HepG2 (cell line): ENCODE data around the gene SEMA3B. TPM values are rescaled to one million over a fixed set of nuclear protein-coding genes. Genes with fewer than 3 reads are reported as not detected.

Experiments used
- ATAC-seq: fragments of 200-7000 bp; cut with Tn5 transposase; 3 replicates; pipeline ENCODE4 v1.9.1; 2020; ENCODE audit warnings: mild to moderate bottlenecking, moderate library complexity
- BruUV-seq: library from RNA; stranded (reverse); fragments of 400-500 nt; replicated peaks from 2 replicates; lab custom pipeline; 2021; lab: Mats Ljungman, UMichigan
- CTCF ChIA-PET: fragments of 300-600 bp; formaldehyde crosslinking; extraction: SDS; loops from one replicate; lab custom pipeline; 2021; ENCODE audit warnings: low total read pairs, inconsistent platforms, low intra/inter-chr PET ratio; lab: Yijun Ruan, JAX
- POLR2A ChIA-PET: fragments of 350-600 bp; sonication (Branson Sonifier 250); formaldehyde crosslinking; loops from one replicate; lab custom pipeline; 2020; ENCODE audit warnings: antibody characterized with exemption, inconsistent platforms; lab: Yijun Ruan, JAX
- DNase-seq: peaks from one replicate; pipeline ENCODE4 v3.0.0-alpha.2; 2015; ENCODE audit warnings: low spot score
- FAIRE-seq: peaks from 3 replicates; lab custom pipeline; 2011; peaks lifted over from hg19 to GRCh38; lab: Jason Lieb, UNC
- H2AFZ ChIP-seq: one replicate; pipeline ENCODE4 v1.6.1; 2011; ENCODE audit warnings: low read length, inconsistent platforms
- H3K27ac ChIP-seq: fragments of 300-600 bp; 3 replicates; pipeline ENCODE4 v1.8.0; 2011; ENCODE audit warnings: mixed run types, mild to moderate bottlenecking, mixed read lengths, low read length, inconsistent platforms; ENCODE audit not compliant: insufficient read depth; ENCODE audit errors: extremely low read length
- H3K27me3 ChIP-seq, 2 experiments: fragments of 200-600 bp in 1 of 2; 2 replicates in 1 of 2; 3 replicates in 1 of 2; pipeline versions ENCODE4 v1.6.0 to v1.8.0; 2011; ENCODE audit warnings: low read length in 2 of 2, mild to moderate bottlenecking in 2 of 2, moderate library complexity in 2 of 2, inconsistent platforms in 1 of 2; ENCODE audit not compliant: insufficient read depth in 2 of 2, control insufficient read depth in 1 of 2
- H3K36me3 ChIP-seq, 2 experiments: fragments of 200-600 bp in 1 of 2; replicated peaks in 1 of 2; 2 replicates in 1 of 2; 3 replicates in 1 of 2; pipeline versions ENCODE4 v1.5.1 to v1.8.0; 2011; ENCODE audit warnings: low read length in 2 of 2, inconsistent platforms in 1 of 2; ENCODE audit not compliant: insufficient read depth in 2 of 2, control insufficient read depth in 1 of 2
- H3K4me1 ChIP-seq: 2 replicates; pipeline ENCODE4 v1.5.1; 2012; ENCODE audit warnings: low read length, inconsistent platforms; ENCODE audit not compliant: insufficient read depth
- H3K4me2 ChIP-seq: 2 replicates; pipeline ENCODE4 v1.6.0; 2011; ENCODE audit warnings: low read depth, low read length, inconsistent platforms
- H3K4me3 ChIP-seq, 3 experiments: fragments of 200-600 bp in 1 of 3; sonication (generic), shearing (Covaris generic) in 1 of 3; replicated peaks in 1 of 3; 2 replicates each; pipeline ENCODE4 v1.5.1; 2011 to 2016; ENCODE audit warnings: low read length in 3 of 3, inconsistent platforms in 2 of 3, low read depth in 2 of 3, mild to moderate bottlenecking in 2 of 3, control low read depth in 1 of 3, mixed read lengths in 1 of 3; ENCODE audit not compliant: insufficient read depth in 1 of 3
- H3K79me2 ChIP-seq: one replicate; pipeline ENCODE4 v1.6.1; 2011; ENCODE audit warnings: low read length, inconsistent platforms; ENCODE audit not compliant: insufficient read depth
- H3K9ac ChIP-seq: 2 replicates; pipeline ENCODE4 v1.6.0; 2011; ENCODE audit warnings: mild to moderate bottlenecking, low read depth, low read length, inconsistent platforms; ENCODE audit not compliant: insufficient read depth
- H3K9me3 ChIP-seq: 2 replicates; pipeline ENCODE4 v1.5.1; 2012; ENCODE audit warnings: mild to moderate bottlenecking, low read length
- H4K20me1 ChIP-seq: 2 replicates; pipeline ENCODE4 v1.6.0; 2011; ENCODE audit warnings: inconsistent platforms, mild to moderate bottlenecking, low read length, moderate library complexity; ENCODE audit not compliant: insufficient read depth
- ARNT2 ChIP-seq: sonication (generic); formaldehyde crosslinking; IDR thresholded peaks from 2 replicates; pipeline ENCODE4 v1.8.0; 2022; ENCODE audit warnings: mild to moderate bottlenecking, low read depth, missing genetic modification reagents, moderate library complexity
- DNMT1 ChIP-seq: sonication (generic); formaldehyde crosslinking; IDR thresholded peaks from 2 replicates; pipeline ENCODE4 v1.5.1; 2020; ENCODE audit warnings: mild to moderate bottlenecking, missing genetic modification reagents
- DR1 ChIP-seq: sonication (generic); formaldehyde crosslinking; IDR thresholded peaks from 2 replicates; pipeline ENCODE4 v1.8.0; 2021; ENCODE audit warnings: mild to moderate bottlenecking, missing genetic modification reagents, inconsistent platforms
- HDAC6 ChIP-seq: fragments of 200-600 bp; sonication (generic); IDR thresholded peaks from 2 replicates; pipeline ENCODE4 v1.7.0; 2017; ENCODE audit warnings: mild to moderate bottlenecking, antibody characterized with exemption, low read length, low read depth
- HOXA3 ChIP-seq: sonication (generic); formaldehyde crosslinking; IDR thresholded peaks from 2 replicates; pipeline ENCODE4 v1.5.0; 2020; ENCODE audit warnings: missing genetic modification reagents
- KDM2A ChIP-seq: sonication (generic); formaldehyde crosslinking; IDR thresholded peaks from 2 replicates; pipeline ENCODE4 v1.4.0; 2020; ENCODE audit warnings: low read depth, missing genetic modification reagents, borderline replicate concordance
- KDM5B ChIP-seq: sonication (generic); formaldehyde crosslinking; IDR thresholded peaks from 2 replicates; pipeline ENCODE4 v1.4.0; 2020; ENCODE audit warnings: missing genetic modification reagents, mild to moderate bottlenecking, borderline replicate concordance
- KMT2A ChIP-seq: sonication (generic); formaldehyde crosslinking; IDR thresholded peaks from 2 replicates; pipeline ENCODE4 v1.4.0; 2020; ENCODE audit warnings: missing genetic modification reagents
- MEIS1 ChIP-seq: sonication (generic); formaldehyde crosslinking; IDR thresholded peaks from 2 replicates; pipeline ENCODE4 v1.9.0; 2021; ENCODE audit warnings: mild to moderate bottlenecking, missing genetic modification reagents, moderate library complexity, borderline replicate concordance
- RFX3 ChIP-seq: IDR thresholded peaks from 2 replicates; pipeline ENCODE4 v1.6.1; 2016; ENCODE audit warnings: missing biosample characterization, missing genetic modification reagents
- SNAI1 ChIP-seq: sonication (generic); formaldehyde crosslinking; IDR thresholded peaks from 2 replicates; pipeline ENCODE4 v1.5.0; 2020; ENCODE audit warnings: mild to moderate bottlenecking, missing genetic modification reagents, borderline replicate concordance
- SOX13 ChIP-seq, 3 experiments: fragments of 450-650 bp in 1 of 3; sonication (generic) in 1 of 3; formaldehyde crosslinking in 1 of 3; IDR thresholded peaks in 2 of 3; conservative IDR thresholded peaks in 1 of 3; 2 replicates each; pipeline versions ENCODE4 v1.5.0 to v1.6.1; 2016 to 2020; ENCODE audit warnings: antibody characterized with exemption in 1 of 3, mild to moderate bottlenecking in 1 of 3, missing compliant biosample characterization in 1 of 3, missing genetic modification reagents in 1 of 3, moderate library complexity in 1 of 3
- USF2 ChIP-seq, 2 experiments: sonication (generic) in 1 of 2; formaldehyde crosslinking in 1 of 2; IDR thresholded peaks; 2 replicates each; pipeline versions ENCODE4 v1.5.1 to v1.6.1; 2011 to 2020; ENCODE audit warnings: borderline replicate concordance in 1 of 2, low read depth in 1 of 2, low read length in 1 of 2, mild to moderate bottlenecking in 1 of 2, missing genetic modification reagents in 1 of 2, moderate library complexity in 1 of 2
- ZC3H13 ChIP-seq: sonication (generic); formaldehyde crosslinking; IDR thresholded peaks from 2 replicates; pipeline ENCODE4 v1.8.1; 2023; ENCODE audit warnings: mild to moderate bottlenecking, missing genetic modification reagents, moderate library complexity
- ZNF235 ChIP-seq: sonication (generic); formaldehyde crosslinking; IDR thresholded peaks from 2 replicates; pipeline ENCODE4 v1.8.1; 2023; ENCODE audit warnings: mild to moderate bottlenecking, missing genetic modification reagents, borderline replicate concordance
- ZNF75D ChIP-seq: sonication (generic); formaldehyde crosslinking; IDR thresholded peaks from 2 replicates; pipeline ENCODE4 v1.8.1; 2023; ENCODE audit warnings: missing genetic modification reagents, mild to moderate bottlenecking, borderline replicate concordance
- ZSCAN12 ChIP-seq: sonication (generic); formaldehyde crosslinking; IDR thresholded peaks from 2 replicates; pipeline ENCODE4 v1.9.0; 2021; ENCODE audit warnings: mild to moderate bottlenecking, missing genetic modification reagents
- ZUFSP ChIP-seq: sonication (generic); formaldehyde crosslinking; IDR thresholded peaks from 2 replicates; pipeline ENCODE4 v1.9.0; 2021; ENCODE audit warnings: missing genetic modification reagents, mild to moderate bottlenecking, borderline replicate concordance
- WGBS: methylation state at CpG from one replicate; pipeline ENCODE4 v1.1.6; 2017; ENCODE audit warnings: low lambda C conversion rate; 5-methylcytosine and 5-hydroxymethylcytosine counted together
- in situ Hi-C: cut with HindIII; loops from 2 replicates; pipeline ENCODE4 v1.10.0; 2017; ENCODE audit warnings: low pct_unique_long_range_greater_than_20kb; ENCODE audit not compliant: extremely low pct_ligation_motif_present
- intact Hi-C: fragments of 100-400 bp; cut with micrococcal nuclease; formaldehyde crosslinking; loops from one replicate; pipeline ENCODE4 v1.10.0; 2022; ENCODE audit not compliant: unreplicated experiment
- polyA plus RNA-seq, 8 experiments: library from polyadenylated mRNA; depleted of rRNA in 3 of 8; stranded (reverse) in 7 of 8; unstranded in 1 of 8; fragments of >200 nt; fragmentation: Illumina TruSeq in 4 of 8; extraction: Trizol in 4 of 8; gene quantifications; 2 replicates each; pipeline versions ENCODE4 v1.2.1 to v1.2.3, GENCODE V29; 2011 to 2016; ENCODE audit warnings: low read depth in 4 of 8, missing spikeins in 1 of 8, mixed read lengths in 1 of 8; ENCODE audit not compliant: insufficient read depth in 1 of 8
- total RNA-seq, 5 experiments: library from RNA; depleted of rRNA; stranded (reverse); fragments of >200 nt; fragmentation: Illumina TruSeq; extraction: Trizol; gene quantifications; 2 replicates each; pipeline ENCODE4 v1.2.3, GENCODE V29; 2016; ENCODE audit warnings: low read depth in 1 of 5

SEMA3B gene
- total and polyA plus RNA-seq, 2 of the 13 experiments (the other 11 are each of a cell fraction or from before 2014, with no cell fraction given): 93.2 to 158 TPM

- WGBS: under 1% methylated on average over 22 of the region's 61 CpGs
- Histone ChIP-seq H3K9ac (peak within 1 kb of the TSS; percentile 79), H4K20me1 (peaks cover 11% of the 10 kb centered on the region), H3K36me3 (peaks cover 1 to 3% of the 10 kb centered on the region in 2 experiments; a peak in 2 of 5 replicates), H3K27me3 (no peaks in the 10 kb centered on the region; a peak in 1 of 5 replicates), H3K4me3 (peak within 1 kb of the TSS; percentile 66 to 91 (median 89)), H3K27ac (peak within 1 kb of the TSS; percentile 87), H3K4me1 (peaks cover 52% of the 10 kb centered on the region), H3K4me2 (peak within 1 kb of the TSS; percentile 87), H3K79me2 (peaks cover 36% of the 10 kb centered on the region), H3K9me3 (no peaks in the 10 kb centered on the region), H2AFZ (no peak within 1 kb of the TSS)
- POLR2A ChIA-PET: interaction anchor here (0.5 to 7.9 kb wide), 25 partner anchors 8 to 104 kb away, joined by 3 to 222 read pairs (median 6); partner anchors contain the start of genes CYB561D2, GNAI2, HYAL2 and LSMEM2
- peak; percentile 53 for ATAC-seq
- DNase-seq: no peak
- no TSS peak for BruUV-seq
- intact Hi-C loops: loop anchor here (1.0 kb wide), 1 partner anchor 22 kb away; no protein-coding TSS in a partner anchor
- CTCF ChIA-PET: interaction anchor here (1.5 kb wide), 1 partner anchor 23 kb away, joined by 3 read pairs; no protein-coding TSS in a partner anchor
- FAIRE-seq: no peak
- in situ Hi-C loops: no loop called here
- no peak; the same call in none of the 2 replicates for TF ChIP-seq ZC3H13 (CRISPR knock-in tag)
- TF ChIP-seq HOXA3: peak; percentile 14; the same call in 1 of the 2 replicates
- TF ChIP-seq ZUFSP (CRISPR knock-in tag): no peak
- TF ChIP-seq MEIS1: peak; percentile 76; the same call in 1 of the 2 replicates
- peak; percentile 84; the same call in 1 of the 2 replicates for TF ChIP-seq KDM5B (CRISPR knock-in tag)
- no peak for TF ChIP-seq RFX3 (CRISPR knock-in tag)
- peak; percentile 40; the same call in 1 of the 2 replicates for TF ChIP-seq KMT2A (CRISPR knock-in tag)
- TF ChIP-seq ARNT2 (CRISPR knock-in tag): peak; percentile 88
- TF ChIP-seq KDM2A: peak; percentile 100
- no peak for TF ChIP-seq ZNF75D
- TF ChIP-seq SOX13 (IDR thresholded peaks at IDR 0.05): no peak
- TF ChIP-seq SOX13 (CRISPR knock-in tag; conservative IDR thresholded peaks at IDR 0.05 in 1 of 2, IDR thresholded peaks at IDR 0.05 in 1 of 2): no peak
- no peak; the same call in 1 of the 2 replicates for TF ChIP-seq ZNF235 (CRISPR knock-in tag)
- no peak for TF ChIP-seq DR1 (CRISPR knock-in tag)
- no peak for TF ChIP-seq USF2 (IDR thresholded peaks at IDR 0.05; ENCODE audit: low read depth, low read length)
- TF ChIP-seq USF2 (CRISPR knock-in tag; IDR thresholded peaks at IDR 0.05; ENCODE audit: borderline replicate concordance): peak; percentile 40; the same call in 1 of the 2 replicates
- no peak for TF ChIP-seq ZSCAN12 (CRISPR knock-in tag)
- no peak for TF ChIP-seq DNMT1
- no peak for TF ChIP-seq HDAC6
- TF ChIP-seq SNAI1 (CRISPR knock-in tag): no peak
These were observed 30.1 kb downstream of the SEMA3B start, which contains the start of the genes HYAL3 and NAA80 for GRCh38 chr3:50298836-50299637. Gene HYAL3 (minus strand): TSS chr3:50299405. CDS start chr3:50295602, 3,803 bp downstream. Gene NAA80 (minus strand): TSS chr3:50299405. CDS start chr3:50297463, 1,942 bp downstream.
